CD4-positive, alpha-beta T cell treated with Interleukin-15 for 1 hour (primary cell): Measurements from ENCODE around the gene GPC6.

Experiments
- DNase-seq: peaks from one replicate; pipeline ENCODE4 v3.0.0-alpha.2; 2020

Gene GPC6

GRCh38 chr13:93624311-93624777 lies 397.7 kb downstream of the GPC6 start:
- no peak for DNase-seq

GRCh38 chr13:93625536-93625935 lies 398.9 kb downstream of the GPC6 start:
- DNase-seq: no peak

GRCh38 chr13:93628136-93628797 lies 401.7 kb downstream of the GPC6 start:
- no peak for DNase-seq

- DNase-seq: no peak
These were observed 409.0 kb downstream of the GPC6 start for GRCh38 chr13:93635616-93636032.

GRCh38 chr13:93637852-93638251 lies 411.2 kb downstream of the GPC6 start:
- DNase-seq: no peak

GRCh38 chr13:93640452-93640851 lies 413.8 kb downstream of the GPC6 start:
- DNase-seq: no peak

GRCh38 chr13:93646245-93646644 lies 419.6 kb downstream of the GPC6 start:
- DNase-seq: no peak

- no peak for DNase-seq
These were observed 422.9 kb downstream of the GPC6 start for GRCh38 chr13:93649496-93649895.

- no peak for DNase-seq
These were observed 427.2 kb downstream of the GPC6 start for GRCh38 chr13:93653776-93654175.

- no peak for DNase-seq
These were observed 428.5 kb downstream of the GPC6 start for GRCh38 chr13:93655154-93655553.

- no peak for DNase-seq
These were observed 433.9 kb downstream of the GPC6 start for GRCh38 chr13:93660391-93661063.

GRCh38 chr13:93670866-93671265 lies 444.3 kb downstream of the GPC6 start:
- DNase-seq: no peak

GRCh38 chr13:93672996-93673395 lies 446.4 kb downstream of the GPC6 start:
- DNase-seq: no peak

GRCh38 chr13:93673885-93674284 lies 447.3 kb downstream of the GPC6 start:
- no peak for DNase-seq

GRCh38 chr13:93674337-93674755 lies 447.7 kb downstream of the GPC6 start:
- no peak for DNase-seq

GRCh38 chr13:93680329-93680728 lies 453.7 kb downstream of the GPC6 start:
- no peak for DNase-seq

GRCh38 chr13:93685900-93686299 lies 459.3 kb downstream of the GPC6 start:
- DNase-seq: no peak

GRCh38 chr13:93686399-93686798 lies 459.8 kb downstream of the GPC6 start:
- DNase-seq: no peak

GRCh38 chr13:93687261-93687660 lies 460.7 kb downstream of the GPC6 start:
- no peak for DNase-seq

- no peak for DNase-seq
These were observed 462.7 kb downstream of the GPC6 start for GRCh38 chr13:93689333-93689732.

GRCh38 chr13:93690139-93690538 lies 463.5 kb downstream of the GPC6 start:
- no peak for DNase-seq

GRCh38 chr13:93698016-93698613 lies 471.5 kb downstream of the GPC6 start:
- DNase-seq: no peak

- DNase-seq: no peak
These were observed 473.5 kb downstream of the GPC6 start for GRCh38 chr13:93700115-93700514.
